NCI-H1417 treated with DMSO at 0.1 percent for 48 hours (cell line): ENCODE data around the gene NPPA.
"Not testable (repeated sequence)": the region's sequence is repeated elsewhere in the genome, so short reads cannot be mapped to it uniquely, and the experiment has no call there.

ENCODE experiments used
- DNase-seq: peaks from one replicate; lab custom pipeline; 2025; lab: John Stamatoyannopoulos, UW

Gene NPPA

GRCh38 chr1:11807133-11807532, 40.5 kb downstream of the NPPA start:
- DNase-seq, result no peak

GRCh38 chr1:11806307-11806936, 41.2 kb downstream of the NPPA start:
- DNase-seq, result no peak

- peak; percentile 88 for DNase-seq
Observed at GRCh38 chr1:11805422-11806306, 41.9 kb downstream of the NPPA start, which contains the start of the genes CLCN6 and MTHFR. CLCN6 (plus strand) TSS chr1:11806191; CDS start chr1:11806263, 72 bp downstream. MTHFR (minus strand) TSS chr1:11805964; CDS start chr1:11803116, 2,848 bp downstream.

DNA sequence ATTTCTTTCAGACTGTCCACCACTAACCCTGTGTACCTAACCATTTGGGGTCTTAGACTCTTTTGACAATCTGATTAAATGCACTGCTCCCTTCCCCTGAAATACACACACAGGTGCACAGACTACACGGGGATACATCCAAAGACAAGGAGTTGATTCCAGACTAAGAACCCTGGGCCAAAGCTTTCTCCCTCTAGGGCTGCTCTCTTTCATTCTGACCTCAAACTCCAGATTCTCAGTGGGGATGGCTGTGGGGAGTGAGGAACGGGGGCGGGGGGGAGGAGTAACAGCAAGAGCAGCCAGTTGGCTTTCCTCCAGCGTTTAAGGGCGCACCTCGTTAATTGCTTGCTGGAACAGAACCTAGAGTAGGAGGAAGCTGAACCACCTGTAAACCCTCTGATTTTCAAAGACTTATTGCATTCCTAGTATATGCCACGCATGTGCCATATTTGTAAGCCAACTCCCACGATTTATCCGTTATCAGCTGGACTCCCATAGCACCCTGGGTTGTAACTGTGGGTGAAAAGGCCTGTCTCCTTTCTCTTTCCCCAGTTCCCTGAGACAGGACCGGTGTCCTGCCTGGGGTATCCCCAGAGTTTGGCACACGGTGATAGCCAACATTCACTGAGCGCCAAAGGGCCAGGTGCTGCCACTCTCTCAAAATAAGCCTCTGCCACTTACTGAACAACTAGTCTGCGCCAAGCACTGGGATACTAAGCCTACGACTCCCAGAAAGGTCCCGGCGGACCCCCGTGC, 42.7 kb downstream of the NPPA start:
- DNase-seq, result no peak

DNA sequence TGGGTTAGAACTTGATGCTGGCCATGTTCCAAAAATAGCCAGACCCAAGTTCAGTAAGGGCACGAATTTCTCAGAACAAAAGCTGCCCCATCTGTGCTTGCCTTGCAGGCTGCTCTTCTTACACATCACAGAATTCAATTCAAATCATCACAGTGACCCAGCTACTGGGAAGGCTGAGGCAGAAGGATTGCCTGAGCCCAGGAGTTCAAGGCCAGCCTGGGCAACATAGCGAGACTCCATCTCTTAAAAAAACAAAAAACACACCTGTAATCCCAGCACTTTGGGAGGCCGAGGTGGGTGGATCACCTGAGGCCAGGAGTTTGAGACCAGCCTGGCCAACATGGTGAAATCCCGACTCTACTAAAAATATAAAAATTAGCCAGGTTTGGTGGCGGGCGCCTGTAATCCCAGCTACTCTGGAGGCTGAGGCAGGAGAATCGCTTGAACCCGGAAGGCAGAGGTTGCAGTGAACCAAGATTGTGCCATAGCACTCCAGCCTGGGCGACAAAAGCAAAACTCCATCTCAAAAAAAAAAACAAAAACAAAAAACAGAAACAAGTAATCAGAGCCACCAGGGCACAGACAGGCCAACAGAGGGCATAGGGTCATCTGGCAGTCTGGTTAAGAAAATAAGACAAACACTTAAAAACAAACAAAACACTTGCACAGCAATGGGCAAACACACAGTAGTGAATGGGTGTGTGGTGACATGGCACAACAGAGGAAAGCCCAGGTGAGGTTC, 43.5 kb downstream of the NPPA start:
- DNase-seq, result not testable (repeated sequence)

DNA sequence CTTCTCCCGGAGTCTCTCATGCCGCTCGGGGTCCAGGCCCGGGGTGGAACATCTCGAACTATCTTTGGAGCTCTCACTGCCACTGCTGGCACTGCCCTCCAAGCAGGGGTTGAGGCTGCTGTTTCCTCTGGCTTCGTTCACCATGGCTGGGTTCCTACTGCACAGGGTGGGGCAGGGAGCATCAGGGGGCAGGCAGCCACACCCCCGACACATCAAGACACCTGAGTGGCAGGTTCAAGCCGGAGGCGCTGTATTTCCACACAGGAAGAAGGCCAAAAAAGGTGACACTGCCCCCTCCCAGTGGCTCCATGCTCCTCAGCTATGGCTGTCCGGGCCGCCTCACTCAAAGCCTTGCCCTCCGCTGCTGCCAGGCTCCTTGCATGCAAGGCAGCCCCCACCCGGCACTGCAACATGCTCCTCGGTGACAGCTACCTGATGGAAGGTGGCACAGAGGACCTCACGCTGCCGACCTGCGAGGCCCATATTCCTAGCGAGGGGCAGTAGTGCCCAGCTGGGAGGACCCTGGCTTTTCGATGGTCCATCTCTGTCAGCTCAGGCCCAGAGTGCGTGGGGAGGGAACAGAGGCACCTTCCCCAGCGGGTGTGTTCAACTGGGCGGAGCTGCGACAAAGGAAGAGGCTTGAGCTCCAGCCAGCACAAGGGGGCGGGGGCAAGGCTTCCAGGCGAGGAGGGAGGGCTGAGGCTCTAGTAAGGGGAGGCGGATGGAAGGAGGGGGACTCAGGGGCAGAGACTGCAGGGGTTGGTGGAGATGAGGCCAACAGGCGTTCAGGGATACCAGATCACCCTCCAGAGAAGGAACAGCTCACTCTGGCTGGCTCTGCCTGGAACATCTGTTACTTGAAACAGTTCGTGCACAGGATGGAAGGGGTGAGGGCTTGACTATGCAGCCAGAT, 44.4 kb downstream of the NPPA start:
- no peak for DNase-seq

GRCh38 chr1:11802616-11802972, 45.0 kb downstream of the NPPA start:
- no peak for DNase-seq

DNA sequence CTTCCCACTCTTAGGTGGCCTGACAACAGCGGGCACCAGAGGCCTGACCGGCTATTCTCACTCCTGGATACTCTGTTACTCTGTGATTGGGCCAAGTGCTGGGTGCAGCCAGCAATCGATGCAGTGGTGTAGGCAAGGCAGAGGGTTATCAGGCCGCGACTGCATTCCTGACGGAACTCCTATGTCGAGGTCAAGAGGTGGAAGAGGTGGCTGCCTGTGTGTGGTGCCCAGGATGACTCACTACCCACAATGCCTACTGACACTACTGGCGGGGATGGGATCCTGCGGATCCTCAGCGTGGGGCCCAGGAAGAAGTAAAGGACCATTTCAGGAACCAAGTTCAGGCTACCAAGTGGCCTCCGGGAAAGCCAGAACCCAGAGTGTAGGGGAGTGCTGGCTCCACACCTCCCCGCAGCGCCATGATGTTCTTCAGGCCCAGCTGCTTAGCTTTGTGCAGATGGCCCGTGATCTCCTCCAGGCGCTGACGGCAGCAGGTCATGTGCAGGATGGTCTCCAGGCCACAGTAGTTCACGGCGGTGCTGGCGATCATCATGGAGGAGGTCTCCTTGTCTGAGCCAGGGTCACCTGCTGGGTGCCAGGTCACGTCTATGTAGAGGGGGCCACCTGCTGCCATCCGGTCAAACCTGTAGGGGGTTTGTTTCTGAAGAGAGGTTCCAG, 46.7 kb downstream of the NPPA start:
- DNase-seq, result no peak

GRCh38 chr1:11800391-11800755, 47.2 kb downstream of the NPPA start:
- DNase-seq, result no peak

DNA sequence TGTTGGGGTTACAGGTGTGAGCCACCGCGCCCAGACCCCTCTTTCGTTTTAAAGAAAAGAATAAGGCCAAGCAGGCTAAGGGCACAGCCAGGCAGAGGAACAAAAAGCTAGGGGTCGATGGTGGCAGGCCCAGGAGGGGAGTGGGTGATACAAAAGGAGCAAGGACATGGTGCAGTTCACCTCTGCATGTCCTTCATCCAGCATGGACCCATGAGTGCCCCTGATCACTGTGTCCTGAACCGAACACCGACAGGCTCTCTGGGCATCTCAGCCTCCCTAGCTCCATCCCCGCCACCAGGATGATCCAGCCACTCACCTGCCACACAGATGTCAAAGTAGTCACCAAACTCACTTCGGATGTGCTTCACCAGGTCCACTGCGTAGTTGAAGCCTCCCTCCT, 47.7 kb downstream of the NPPA start:
- no peak for DNase-seq

DNA sequence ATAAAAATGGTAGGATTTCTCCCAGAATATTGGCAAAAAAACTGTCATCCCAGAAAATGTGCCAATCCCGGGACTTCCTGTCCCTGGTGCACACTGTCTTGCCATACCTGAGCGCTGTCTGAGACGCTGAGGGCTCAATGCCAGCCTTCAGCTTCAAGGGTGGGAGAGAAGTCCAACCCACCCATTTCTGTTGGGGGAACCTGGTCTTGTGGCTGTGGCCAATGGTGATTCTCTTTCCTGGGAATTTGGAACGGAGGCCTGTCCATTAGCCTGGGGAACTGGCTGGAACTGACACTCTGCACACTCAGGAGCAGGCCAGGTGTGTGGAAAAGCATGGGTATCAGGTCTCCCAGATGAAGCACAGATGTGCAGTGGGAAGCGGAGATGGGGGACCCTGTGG, 48.5 kb downstream of the NPPA start:
- no peak for DNase-seq

DNA sequence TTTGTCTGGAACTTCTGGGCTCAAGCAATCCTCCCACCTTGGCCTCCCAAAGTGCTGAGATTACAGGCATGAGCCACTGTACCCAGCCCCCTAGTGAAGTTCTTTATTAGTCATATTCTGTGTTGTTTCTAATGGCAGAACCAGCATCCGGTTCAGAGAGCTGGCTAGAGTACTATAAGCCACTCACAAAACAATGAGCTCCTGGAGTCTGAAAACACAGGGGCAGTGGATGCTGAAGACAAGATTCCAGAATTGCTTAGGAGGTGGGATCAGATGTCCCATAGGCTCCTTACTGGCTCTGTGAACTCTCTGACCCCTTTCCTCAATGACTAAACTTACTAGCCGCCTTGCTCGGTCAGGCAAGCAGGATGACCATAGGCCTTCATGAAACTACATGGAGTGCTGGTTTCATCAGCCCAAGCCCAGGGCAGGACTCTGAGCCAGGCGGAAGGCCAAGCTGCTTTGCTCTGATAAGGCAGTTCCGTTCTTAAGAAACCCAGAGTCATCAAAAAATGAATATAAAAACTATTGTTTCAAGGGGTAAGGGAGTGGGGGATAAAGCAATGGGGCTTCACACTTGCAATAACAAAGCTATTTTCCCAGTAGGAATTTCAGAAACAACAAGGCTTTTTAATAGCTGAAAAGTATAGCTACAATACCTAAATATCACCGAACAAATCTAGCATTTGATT, 49.9 kb downstream of the NPPA start:
- DNase-seq, result no peak

GRCh38 chr1:11796036-11796828, 51.4 kb downstream of the NPPA start:
- no peak for DNase-seq
